OCI-LY3 (cell line): ENCODE measurements around the gene ATL1.

ENCODE experiments used
- H2AFZ ChIP-seq: fragments of 200-600, 300-600 bp; shearing (Covaris generic); 2 replicates; pipeline ENCODE4 v1.6.0; 2014; ENCODE audit warnings: antibody characterized with exemption, low read depth, low read length
- H3K27ac ChIP-seq: fragments of 200-600, 300-600 bp; sonication (generic); 2 replicates; pipeline ENCODE4 v1.5.1; 2014; ENCODE audit warnings: mild to moderate bottlenecking, low read length, moderate library complexity, mixed read lengths
- H3K27me3 ChIP-seq: fragments of 200-600, 300-600 bp; sonication (generic); 2 replicates; pipeline ENCODE4 v1.6.1; 2014; ENCODE audit warnings: low read depth, low read length, mixed read lengths
- H3K36me3 ChIP-seq: fragments of 200-600, 300-600 bp; sonication (generic); replicated peaks from 2 replicates; pipeline ENCODE3; 2014; ENCODE audit warnings: low read depth, low read length, mixed read lengths
- H3K4me1 ChIP-seq: fragments of 300-600, 200-600 bp; sonication (generic); 2 replicates; pipeline ENCODE4 v1.6.1; 2014; ENCODE audit warnings: low read length, mixed read lengths
- H3K4me2 ChIP-seq: fragments of 200-600, 300-600 bp; sonication (generic); 2 replicates; pipeline ENCODE4 v1.6.1; 2014; ENCODE audit warnings: low read length, mixed read lengths
- H3K4me3 ChIP-seq: fragments of 300-600, 200-600 bp; sonication (generic); 2 replicates; pipeline ENCODE4 v1.5.1; 2014; ENCODE audit warnings: antibody characterized with exemption, mild to moderate bottlenecking, low read length, moderate library complexity
- H3K79me2 ChIP-seq: fragments of 300-600, 200-600 bp; shearing (Covaris generic); 2 replicates; pipeline ENCODE4 v1.6.1; 2014; ENCODE audit warnings: mild to moderate bottlenecking, low read length, mixed read lengths
- H3K9ac ChIP-seq: fragments of 300-600, 200-600 bp; shearing (Covaris generic); 2 replicates; pipeline ENCODE4 v1.6.0; 2014; ENCODE audit warnings: mild to moderate bottlenecking, low read length, moderate library complexity
- H3K9me3 ChIP-seq: fragments of 200-600, 300-600 bp; shearing (Covaris generic); 2 replicates; pipeline ENCODE4 v1.6.1; 2014; ENCODE audit warnings: low read length, mixed read lengths; ENCODE audit not compliant: insufficient read depth
- H4K20me1 ChIP-seq: fragments of 200-600, 300-600 bp; sonication (generic); 2 replicates; pipeline ENCODE4 v1.6.1; 2016; ENCODE audit warnings: low read length, mixed read lengths; ENCODE audit not compliant: insufficient read depth
- EZH2phosphoT487 ChIP-seq: fragments of 200-600 bp; shearing (Covaris generic); IDR thresholded peaks from 2 replicates; pipeline ENCODE4 v1.6.1; 2018; ENCODE audit warnings: antibody characterized with exemption, mixed run types, low read depth
- TF ChIP-seq, protein P1 (sequence below): fragments of 200-600, 300-600 bp; sonication (generic); IDR thresholded peaks from 2 replicates; pipeline ENCODE4 v1.5.1; 2014; ENCODE audit warnings: antibody characterized with exemption, low read length, low read depth

The ATL1 gene

DNA sequence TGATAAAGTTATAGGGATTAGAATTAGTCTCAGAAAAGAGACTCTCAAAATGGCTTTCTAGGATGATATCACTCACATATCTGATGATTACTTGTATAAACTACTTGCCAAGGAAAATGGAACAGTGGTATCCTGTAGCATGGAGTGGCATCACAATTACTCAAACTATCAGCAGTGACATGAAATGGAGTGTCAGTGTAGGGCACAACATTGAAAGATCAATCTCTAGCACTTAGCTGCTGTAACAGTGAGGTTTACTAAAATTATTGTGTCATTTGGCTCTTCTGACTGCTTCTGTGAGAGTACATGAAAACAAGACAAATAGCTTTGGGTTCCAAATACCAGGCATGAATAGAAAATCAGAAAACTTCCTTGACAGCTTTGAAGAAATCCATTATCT lies 20.9 kb upstream of the ATL1 start:
- Histone ChIP-seq H4K20me1 (no peaks in the 10 kb centered on the region), H3K4me1 (peaks cover 4% of the 10 kb centered on the region; the same call in 1 of the 2 replicates), H3K9me3 (no peaks in the 10 kb centered on the region), H3K4me3 (no peak overlapping the region), H3K27ac (no peak overlapping the region), H3K4me2 (no peak overlapping the region), H3K9ac (no peak overlapping the region), H2AFZ (no peak overlapping the region), H3K27me3 (no peaks in the 10 kb centered on the region), H3K36me3 (no peaks in the 10 kb centered on the region), H3K79me2 (no peaks in the 10 kb centered on the region)
- TF ChIP-seq, protein P1, sequence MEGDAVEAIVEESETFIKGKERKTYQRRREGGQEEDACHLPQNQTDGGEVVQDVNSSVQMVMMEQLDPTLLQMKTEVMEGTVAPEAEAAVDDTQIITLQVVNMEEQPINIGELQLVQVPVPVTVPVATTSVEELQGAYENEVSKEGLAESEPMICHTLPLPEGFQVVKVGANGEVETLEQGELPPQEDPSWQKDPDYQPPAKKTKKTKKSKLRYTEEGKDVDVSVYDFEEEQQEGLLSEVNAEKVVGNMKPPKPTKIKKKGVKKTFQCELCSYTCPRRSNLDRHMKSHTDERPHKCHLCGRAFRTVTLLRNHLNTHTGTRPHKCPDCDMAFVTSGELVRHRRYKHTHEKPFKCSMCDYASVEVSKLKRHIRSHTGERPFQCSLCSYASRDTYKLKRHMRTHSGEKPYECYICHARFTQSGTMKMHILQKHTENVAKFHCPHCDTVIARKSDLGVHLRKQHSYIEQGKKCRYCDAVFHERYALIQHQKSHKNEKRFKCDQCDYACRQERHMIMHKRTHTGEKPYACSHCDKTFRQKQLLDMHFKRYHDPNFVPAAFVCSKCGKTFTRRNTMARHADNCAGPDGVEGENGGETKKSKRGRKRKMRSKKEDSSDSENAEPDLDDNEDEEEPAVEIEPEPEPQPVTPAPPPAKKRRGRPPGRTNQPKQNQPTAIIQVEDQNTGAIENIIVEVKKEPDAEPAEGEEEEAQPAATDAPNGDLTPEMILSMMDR: no peak
- TF ChIP-seq EZH2phosphoT487: no peak

DNA sequence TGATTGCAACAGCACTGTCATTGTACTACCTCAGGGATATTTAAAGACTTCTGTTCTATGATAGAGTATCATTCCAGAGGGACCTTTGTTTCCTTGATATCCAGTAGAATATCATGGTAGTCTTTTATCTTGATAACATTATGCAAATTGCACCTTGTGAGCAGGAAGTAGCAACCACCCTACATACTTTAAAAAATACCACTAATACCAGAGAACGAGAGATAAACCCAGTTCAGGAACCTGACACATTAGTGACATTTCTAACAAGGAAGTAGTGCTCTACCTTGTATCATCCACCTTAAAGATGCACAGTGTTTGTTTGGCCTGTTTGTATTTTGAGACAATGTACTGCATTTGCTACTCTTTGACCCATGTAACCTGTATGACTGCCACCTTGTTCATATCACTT lies 18.8 kb upstream of the ATL1 start:
- H3K4me3 ChIP-seq: no peak overlapping the region
- no peaks in the 10 kb centered on the region for H3K36me3 ChIP-seq
- no peak overlapping the region for H2AFZ ChIP-seq
- no peak overlapping the region for H3K9ac ChIP-seq
- no peak overlapping the region for H3K4me2 ChIP-seq
- no peaks in the 10 kb centered on the region for H4K20me1 ChIP-seq
- H3K27ac ChIP-seq: no peak overlapping the region
- no peaks in the 10 kb centered on the region for H3K27me3 ChIP-seq
- peaks cover 4% of the 10 kb centered on the region; the same call in 1 of the 2 replicates for H3K4me1 ChIP-seq
- TF ChIP-seq, protein P1: no peak
- no peak for TF ChIP-seq EZH2phosphoT487
- no peaks in the 10 kb centered on the region for H3K9me3 ChIP-seq
- H3K79me2 ChIP-seq: no peaks in the 10 kb centered on the region

DNA sequence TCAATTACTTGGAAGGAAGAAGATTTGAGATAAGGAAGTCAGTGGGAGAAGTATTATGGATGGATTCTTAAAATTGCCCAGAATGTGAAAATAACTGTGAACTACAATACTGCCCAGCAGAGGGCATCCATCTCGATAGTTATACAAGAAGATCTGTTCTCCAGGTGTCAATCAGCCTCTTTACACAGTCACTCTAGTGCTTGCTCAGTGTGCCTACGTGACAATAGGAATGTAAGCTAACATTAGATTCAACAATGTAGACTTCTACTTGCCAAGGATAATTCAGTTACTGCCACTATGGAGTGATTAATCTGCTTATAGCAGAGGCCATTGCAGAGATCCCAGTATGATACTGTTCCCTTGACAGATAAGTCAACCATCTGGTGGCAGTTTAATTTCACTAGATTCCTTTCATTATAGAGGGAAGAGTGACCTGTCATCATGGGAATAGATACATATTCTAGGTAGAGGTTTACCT lies 17.0 kb upstream of the ATL1 start:
- H3K9me3 ChIP-seq: no peaks in the 10 kb centered on the region
- no peak overlapping the region for H3K9ac ChIP-seq
- no peak overlapping the region for H2AFZ ChIP-seq
- no peak for TF ChIP-seq EZH2phosphoT487
- TF ChIP-seq, protein P1: peak; percentile 75
- no peaks in the 10 kb centered on the region for H3K79me2 ChIP-seq
- peaks cover 4% of the 10 kb centered on the region; the same call in 1 of the 2 replicates for H3K4me1 ChIP-seq
- no peaks in the 10 kb centered on the region for H4K20me1 ChIP-seq
- H3K27ac ChIP-seq: no peak overlapping the region
- no peak overlapping the region for H3K4me3 ChIP-seq
- no peaks in the 10 kb centered on the region for H3K27me3 ChIP-seq
- peak overlapping the region; percentile 3; the same call in 1 of the 2 replicates for H3K4me2 ChIP-seq
- no peaks in the 10 kb centered on the region for H3K36me3 ChIP-seq

DNA sequence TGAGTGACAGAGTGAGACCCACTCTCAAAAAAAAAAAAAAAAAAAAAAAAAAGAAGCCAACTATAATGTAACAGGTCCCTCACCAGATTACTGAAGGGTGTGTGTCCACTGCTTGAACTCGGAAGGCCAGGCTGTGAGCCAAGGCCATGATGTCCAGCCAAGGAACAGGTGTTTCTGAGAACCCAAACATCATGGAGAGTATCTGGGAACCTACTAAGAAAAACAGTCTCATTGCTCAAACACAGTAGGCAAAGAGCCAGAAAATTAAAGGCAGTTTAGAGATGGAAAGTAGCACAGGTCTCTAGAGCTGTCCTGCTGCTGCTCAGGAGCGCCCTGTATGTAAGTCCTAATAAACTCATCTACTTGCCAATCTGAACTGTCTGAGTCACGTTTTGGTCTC lies 15.0 kb upstream of the ATL1 start:
- Histone ChIP-seq H3K4me1 (peaks cover 4% of the 10 kb centered on the region; the same call in 1 of the 2 replicates), H3K9ac (no peak overlapping the region), H4K20me1 (no peaks in the 10 kb centered on the region), H3K9me3 (no peaks in the 10 kb centered on the region), H2AFZ (no peak overlapping the region), H3K27ac (no peak overlapping the region), H3K4me3 (no peak overlapping the region), H3K36me3 (no peaks in the 10 kb centered on the region), H3K4me2 (no peak overlapping the region), H3K27me3 (no peaks in the 10 kb centered on the region), H3K79me2 (no peaks in the 10 kb centered on the region)
- TF ChIP-seq EZH2phosphoT487: no peak
- TF ChIP-seq, protein P1: no peak
